NCI-H526 (cell line): ENCODE results near the gene TSPAN9.

Experiments
- DNase-seq, 2 experiments: peaks; one replicate each; lab custom pipeline; 2025; lab: John Stamatoyannopoulos, UW

The TSPAN9 gene

DNA sequence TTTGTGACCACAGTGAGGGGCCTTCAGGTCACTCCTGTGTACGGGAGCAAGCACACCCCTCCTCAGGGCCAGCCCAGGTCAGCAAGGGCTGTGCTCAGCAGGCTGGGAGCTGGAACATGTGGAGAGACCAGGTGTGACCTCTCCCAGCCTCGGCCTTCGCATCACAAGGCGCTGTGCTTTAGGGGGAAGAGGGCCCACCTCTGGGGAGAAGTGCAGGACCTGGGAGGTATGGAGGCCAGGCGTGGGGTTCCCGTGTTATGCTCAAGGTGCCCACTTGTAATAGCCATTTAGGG is 219.2 kb downstream of the TSPAN9 start:
- DNase-seq, result no peak

- DNase-seq, result peak in 1 of 2 experiments; percentile 13
These were observed 221.4 kb downstream of the TSPAN9 start for GRCh38 chr12:3298603-3299002.

DNA sequence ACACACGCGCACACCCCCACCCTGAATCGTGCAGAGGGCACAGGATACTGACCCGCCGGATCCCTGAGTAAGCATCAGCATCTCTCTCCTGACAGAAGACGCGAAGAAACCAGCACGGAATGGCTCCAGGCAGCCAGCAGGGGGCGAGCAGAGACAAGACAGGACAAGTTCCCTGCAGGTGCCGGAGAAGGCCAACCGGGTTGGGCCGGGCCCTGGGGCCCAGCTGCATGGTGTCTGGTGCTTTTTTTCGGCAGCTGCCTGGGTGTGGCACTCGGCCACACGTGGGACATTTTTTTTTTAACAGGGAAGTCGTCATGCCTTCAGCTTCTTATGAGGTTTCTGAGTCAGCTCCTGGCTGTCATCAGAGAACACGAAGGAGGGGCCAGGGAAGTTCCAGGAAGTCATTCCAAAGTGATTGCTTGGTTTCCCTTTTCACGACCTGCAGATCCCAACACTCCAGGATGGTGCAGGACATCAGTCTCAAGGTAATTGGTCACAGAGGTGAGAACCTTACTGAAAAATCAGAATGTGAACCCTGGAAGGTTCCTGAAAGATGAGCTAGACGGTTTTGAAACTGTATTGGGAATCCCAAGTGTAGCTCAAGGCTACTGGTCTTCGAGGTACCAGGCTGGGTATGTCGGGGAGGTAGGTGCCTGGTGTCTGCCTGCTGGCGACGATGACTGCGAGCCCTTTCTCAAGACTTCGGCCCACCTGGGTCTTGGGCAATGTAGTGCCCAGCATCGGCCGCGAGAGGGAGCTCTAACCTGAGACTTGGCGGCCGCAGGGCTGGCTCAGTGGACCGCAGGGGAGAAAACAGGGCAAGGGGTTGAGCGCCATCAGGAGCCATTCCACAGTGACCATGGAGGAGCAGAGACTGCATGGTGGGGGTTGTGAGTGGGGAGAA is 223.0 kb downstream of the TSPAN9 start:
- peak; percentile 82 to 94 for DNase-seq

- no peak for DNase-seq
These were observed 223.7 kb downstream of the TSPAN9 start for GRCh38 chr12:3300833-3301401.

- no peak for DNase-seq
These were observed 225.3 kb downstream of the TSPAN9 start for GRCh38 chr12:3302401-3303041.

- DNase-seq, result peak; percentile 14 to 70
These were observed 226.4 kb downstream of the TSPAN9 start for GRCh38 chr12:3303410-3304136.

- peak in 1 of 2 experiments; percentile 18 for DNase-seq
These were observed 227.4 kb downstream of the TSPAN9 start for GRCh38 chr12:3304436-3305165.

DNA sequence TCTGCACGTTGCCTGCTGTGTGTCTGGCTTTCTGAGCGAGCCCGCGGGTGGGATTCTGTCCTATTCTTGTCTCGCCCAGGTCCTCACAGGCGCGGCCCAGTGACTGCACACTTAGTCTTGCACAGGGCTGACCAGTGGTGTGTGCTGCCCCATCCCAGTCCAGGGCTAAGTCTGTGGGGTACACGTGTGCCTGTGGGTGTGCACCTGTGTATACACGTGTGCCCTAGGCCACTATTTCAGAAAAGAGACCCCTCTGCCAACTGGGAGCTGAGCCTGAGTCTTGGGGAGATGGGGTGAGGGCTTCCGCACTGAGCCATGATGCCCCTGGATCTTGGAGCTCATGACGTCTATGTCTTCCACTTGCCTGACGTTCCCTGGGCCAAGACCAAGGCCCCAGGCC is 228.3 kb downstream of the TSPAN9 start:
- DNase-seq, result no peak

DNA sequence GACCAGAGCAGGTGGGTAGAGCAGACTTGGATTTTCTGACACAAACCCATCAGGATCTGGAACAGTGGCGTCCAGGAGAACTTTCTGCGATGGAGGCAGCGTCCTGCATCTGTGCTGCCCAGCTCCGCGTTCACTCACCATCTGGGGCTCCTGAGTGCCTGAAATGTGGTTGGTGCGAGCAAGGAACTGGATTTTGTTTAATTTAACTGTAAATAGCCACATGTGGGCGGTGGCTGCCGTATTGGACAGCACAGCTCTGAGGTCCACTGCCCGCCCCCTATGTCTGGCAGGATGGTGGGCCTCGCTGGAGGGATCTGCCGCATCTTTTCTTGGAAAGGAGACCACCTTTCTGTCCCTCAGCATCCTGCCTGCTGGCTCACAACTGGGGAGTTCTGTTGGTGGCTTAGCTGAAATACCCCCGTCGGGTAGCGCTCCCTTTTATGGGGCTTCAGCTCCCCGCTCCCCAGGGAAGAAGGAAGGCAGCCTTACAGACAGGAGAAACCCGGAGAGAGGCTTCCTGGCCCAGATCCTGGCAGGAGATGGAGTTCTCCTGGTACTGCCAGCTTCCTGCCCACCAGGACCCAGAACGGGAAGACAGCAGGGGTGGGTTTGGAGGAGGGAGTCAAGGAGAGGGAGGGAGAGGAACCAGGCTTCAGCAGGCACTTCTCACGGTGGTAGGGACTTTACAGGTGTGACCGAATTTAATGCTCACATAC is 228.9 kb downstream of the TSPAN9 start:
- DNase-seq, result no peak

DNA sequence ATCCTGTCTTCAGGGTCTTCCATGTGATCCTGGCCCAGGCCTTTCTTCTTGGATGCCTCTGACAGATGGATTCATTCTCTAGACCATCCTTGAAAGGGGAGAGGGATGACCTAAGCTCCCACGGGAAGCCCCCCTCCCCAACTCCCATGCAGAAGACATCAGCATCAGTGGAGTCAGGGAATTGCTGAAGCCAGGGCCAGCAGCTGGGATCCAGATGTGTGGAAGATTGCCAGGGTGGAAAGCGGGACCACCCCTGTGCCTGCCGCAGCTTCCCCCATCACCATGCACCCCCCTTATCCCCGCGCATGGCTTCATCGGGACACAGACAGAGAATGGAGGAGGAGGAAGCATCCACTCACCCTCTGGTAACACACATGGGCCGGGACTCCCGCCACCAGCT is 230.2 kb downstream of the TSPAN9 start:
- DNase-seq, result no peak

- DNase-seq, result no peak
These were observed 230.9 kb downstream of the TSPAN9 start for GRCh38 chr12:3308063-3308462.

- no peak for DNase-seq
These were observed 231.4 kb downstream of the TSPAN9 start for GRCh38 chr12:3308609-3309008.

DNA sequence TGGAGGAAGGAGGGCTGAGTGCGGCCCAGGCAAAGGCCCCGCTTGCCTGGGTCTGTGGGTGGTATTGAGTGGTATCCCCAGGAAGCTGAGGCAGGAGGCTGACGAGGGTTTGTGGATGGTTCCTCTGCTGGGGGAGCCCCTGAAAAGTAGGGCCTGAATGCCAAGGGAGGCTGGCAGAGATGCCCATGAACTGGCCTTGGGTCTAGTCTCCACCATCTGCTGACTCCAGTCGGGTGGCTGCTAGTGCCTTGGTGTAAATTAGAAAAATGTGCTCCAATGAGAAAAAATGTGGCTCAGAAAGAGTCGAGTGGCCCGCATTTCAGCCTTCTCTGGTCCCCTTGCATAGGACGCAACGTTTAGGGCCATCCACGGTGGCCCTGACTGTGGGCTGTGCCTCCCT is 232.6 kb downstream of the TSPAN9 start:
- no peak for DNase-seq

DNA sequence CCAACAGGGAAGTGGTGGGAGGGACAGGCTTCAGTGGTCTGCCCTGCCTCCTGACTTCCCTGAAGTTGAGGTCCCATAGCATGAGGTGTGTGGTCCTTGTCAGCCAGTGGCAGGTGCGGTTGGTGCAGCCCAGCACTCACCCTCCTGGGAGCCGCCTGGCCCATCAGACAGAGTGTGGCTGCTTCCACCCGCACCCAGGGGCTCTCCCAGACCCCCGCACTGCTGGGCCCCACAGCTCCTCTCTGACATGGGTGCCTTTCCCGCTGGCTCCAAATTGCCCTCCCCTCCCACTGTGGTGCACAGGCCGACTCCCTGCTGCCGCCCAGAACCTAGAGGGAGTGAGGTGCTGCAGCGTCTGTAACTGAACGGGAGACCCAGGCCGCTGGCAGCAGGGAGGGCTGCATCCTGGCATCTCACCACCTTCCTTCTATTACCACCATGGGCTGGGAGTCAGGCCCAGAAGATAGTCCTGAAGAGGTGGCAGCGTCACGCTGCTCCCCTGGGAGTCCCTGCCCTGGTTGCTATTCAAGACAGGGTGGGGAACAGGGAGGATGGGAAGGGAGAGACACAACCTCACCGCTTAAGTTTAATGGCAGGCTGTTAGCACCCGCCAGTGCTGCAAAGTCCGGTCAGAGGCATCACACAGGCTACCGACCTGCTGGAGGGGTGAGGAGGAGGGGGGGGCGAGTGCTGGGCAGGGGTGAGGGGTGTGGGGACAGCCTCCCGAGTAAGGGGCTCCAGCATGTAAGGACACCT is 233.3 kb downstream of the TSPAN9 start:
- DNase-seq, result no peak

GRCh38 chr12:3311027-3311402 is 233.8 kb downstream of the TSPAN9 start:
- no peak for DNase-seq

- DNase-seq, result no peak
These were observed 234.4 kb downstream of the TSPAN9 start for GRCh38 chr12:3311491-3312103.

GRCh38 chr12:3313066-3313465 is 235.9 kb downstream of the TSPAN9 start:
- no peak for DNase-seq

- DNase-seq, result peak in 1 of 2 experiments; percentile 58
These were observed 236.8 kb downstream of the TSPAN9 start for GRCh38 chr12:3313675-3314663.

DNA sequence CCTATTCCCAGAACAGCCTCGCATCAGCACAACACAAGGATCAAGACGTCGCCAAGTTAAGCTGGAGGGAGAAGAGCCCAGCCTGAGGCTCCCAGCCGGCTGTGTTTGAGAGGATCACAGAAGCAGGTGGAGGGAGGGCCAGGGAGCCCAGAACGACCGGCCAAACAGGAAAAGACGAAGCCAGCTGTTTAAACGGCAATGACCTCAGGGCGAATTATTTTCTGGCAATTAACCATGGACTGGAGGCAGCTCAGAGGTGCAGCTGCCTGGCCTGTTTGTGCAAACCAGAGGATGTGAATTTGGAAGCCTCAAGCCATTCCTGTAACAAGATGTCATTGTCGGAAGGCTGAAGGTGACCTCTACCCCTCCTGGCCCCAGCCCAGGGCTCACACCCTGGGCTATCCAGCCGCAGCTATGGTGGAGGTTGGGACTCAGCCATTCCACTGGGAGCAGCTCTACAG is 238.1 kb downstream of the TSPAN9 start:
- DNase-seq, result peak; percentile 49 to 74
